Measurements from ENCODE around the gene KMT2E.

KMT2E gene

GRCh38 chr7:105057472-105057871, 43.5 kb downstream of the KMT2E start:
- TF ChIP-seq CTCF (IDR thresholded peaks at IDR 0.05; ENCODE audit: insufficient read depth, low read depth, low read length, missing control alignments) = no peak
- no peak for DNase-seq (ENCODE audit: low read depth)
- H3K4me3 ChIP-seq (ENCODE audit: low read depth, low read length) = no peak overlapping the region

- no peak overlapping the region for H3K4me3 ChIP-seq (ENCODE audit: low read depth, low read length)
- no peak for TF ChIP-seq CTCF (IDR thresholded peaks at IDR 0.05; ENCODE audit: insufficient read depth, low read depth, low read length, missing control alignments)
- DNase-seq (ENCODE audit: low read depth) = no peak
Measured at GRCh38 chr7:105060437-105060836, 46.4 kb downstream of the KMT2E start.

GRCh38 chr7:105060923-105061322, 46.9 kb downstream of the KMT2E start:
- no peak for TF ChIP-seq CTCF (IDR thresholded peaks at IDR 0.05; ENCODE audit: insufficient read depth, low read depth, low read length, missing control alignments)
- no peak for DNase-seq (ENCODE audit: low read depth)

GRCh38 chr7:105065104-105065503, 51.1 kb downstream of the KMT2E start:
- no peak for TF ChIP-seq CTCF (IDR thresholded peaks at IDR 0.05; ENCODE audit: insufficient read depth, low read depth, low read length, missing control alignments)
- no peak overlapping the region for H3K4me3 ChIP-seq (ENCODE audit: low read depth, low read length)
- DNase-seq (ENCODE audit: low read depth) = no peak

More at GRCh38 chr7:105060923-105061322, 46.9 kb downstream of the KMT2E start:
- no peak overlapping the region for H3K4me3 ChIP-seq (ENCODE audit: low read depth, low read length)

GRCh38 chr7:105067691-105068090, 53.7 kb downstream of the KMT2E start:
- TF ChIP-seq CTCF (IDR thresholded peaks at IDR 0.05; ENCODE audit: insufficient read depth, low read depth, low read length, missing control alignments) = no peak
- DNase-seq (ENCODE audit: low read depth) = no peak
- H3K4me3 ChIP-seq (ENCODE audit: low read depth, low read length) = no peak overlapping the region

- no peak overlapping the region for H3K4me3 ChIP-seq (ENCODE audit: low read depth, low read length)
- DNase-seq (ENCODE audit: low read depth) = no peak
- TF ChIP-seq CTCF (IDR thresholded peaks at IDR 0.05; ENCODE audit: insufficient read depth, low read depth, low read length, missing control alignments) = no peak
Measured at GRCh38 chr7:105068886-105069285, 54.9 kb downstream of the KMT2E start.

- DNase-seq (ENCODE audit: low read depth) = no peak
- no peak for TF ChIP-seq CTCF (IDR thresholded peaks at IDR 0.05; ENCODE audit: insufficient read depth, low read depth, low read length, missing control alignments)
- H3K4me3 ChIP-seq (ENCODE audit: low read depth, low read length) = no peak overlapping the region
Measured at GRCh38 chr7:105073143-105073542, 59.1 kb downstream of the KMT2E start.
